CD14-positive monocyte (primary cell): ENCODE measurements around the gene PTPRE. TPM values are rescaled to one million over a fixed set of nuclear protein-coding genes. Genes with fewer than 3 reads are reported as not detected.

Source experiments
- DNase-seq, 3 donors: peaks; one replicate each; pipeline ENCODE4 v3.0.0-alpha.2; 2011 to 2022
- H2AFZ ChIP-seq: 2 replicates; pipeline ENCODE4 v1.6.0; 2012; ENCODE audit warnings: mild to moderate bottlenecking, low read depth, low read length, inconsistent platforms; ENCODE audit not compliant: insufficient read depth, poor library complexity, severe bottlenecking
- H3K27ac ChIP-seq, 2 donors: 1 replicate in 1 of 2; 2 replicates in 1 of 2; pipeline ENCODE4 v1.5.1; 2012 to 2013; ENCODE audit warnings: low read length in 2 of 2, control low read depth in 1 of 2, inconsistent platforms in 1 of 2, low read depth in 1 of 2, mild to moderate bottlenecking in 1 of 2
- H3K27me3 ChIP-seq, 2 donors: one replicate each; pipeline versions ENCODE4 v1.6.0 to v1.6.1; 2011 to 2013; ENCODE audit warnings: low read length in 2 of 2; ENCODE audit not compliant: control insufficient read depth in 2 of 2, insufficient read depth in 2 of 2
- H3K36me3 ChIP-seq, 2 donors: replicated peaks in 1 of 2; 1 replicate in 1 of 2; 2 replicates in 1 of 2; pipeline versions ENCODE4 v1.5.1 to v1.6.1; 2012 to 2013; ENCODE audit warnings: low read length in 2 of 2, control low read depth in 1 of 2, inconsistent platforms in 1 of 2, mild to moderate bottlenecking in 1 of 2; ENCODE audit not compliant: insufficient read depth in 2 of 2, control insufficient read depth in 1 of 2
- H3K4me1 ChIP-seq, 2 donors: 1 replicate in 1 of 2; 2 replicates in 1 of 2; pipeline versions ENCODE4 v1.5.1 to v1.6.1; 2012 to 2013; ENCODE audit warnings: low read length in 2 of 2, control low read depth in 1 of 2, inconsistent platforms in 1 of 2, mild to moderate bottlenecking in 1 of 2, moderate library complexity in 1 of 2; ENCODE audit not compliant: insufficient read depth in 2 of 2, control insufficient read depth in 1 of 2
- H3K4me2 ChIP-seq: replicated peaks from 2 replicates; pipeline ENCODE3; 2012; ENCODE audit warnings: low read length, moderate library complexity, mild to moderate bottlenecking; ENCODE audit not compliant: poor library complexity, severe bottlenecking; ENCODE audit errors: extremely low read depth
- H3K4me3 ChIP-seq, 3 experiments: fragments of 200-600 bp in 1 of 3; sonication (generic) in 1 of 3; replicated peaks in 1 of 3; 1 replicate in 2 of 3; 2 replicates in 1 of 3; pipeline ENCODE4 v1.5.1; 2011 to 2013; ENCODE audit warnings: low read length in 3 of 3, mild to moderate bottlenecking in 3 of 3, control low read depth in 2 of 3, low read depth in 2 of 3, inconsistent platforms in 1 of 3, moderate library complexity in 1 of 3
- H3K79me2 ChIP-seq: 2 replicates; pipeline ENCODE4 v1.6.0; 2012; ENCODE audit warnings: mild to moderate bottlenecking, control low read depth, inconsistent platforms, low read length, moderate library complexity; ENCODE audit not compliant: insufficient read depth
- H3K9ac ChIP-seq: 2 replicates; pipeline ENCODE4 v1.6.0; 2017; ENCODE audit warnings: low read length, mild to moderate bottlenecking; ENCODE audit not compliant: insufficient read depth, poor library complexity, severe bottlenecking
- H3K9me3 ChIP-seq, 2 donors: replicated peaks in 1 of 2; 1 replicate in 1 of 2; 2 replicates in 1 of 2; pipeline versions ENCODE4 v1.5.1 to v1.6.1; 2012 to 2013; ENCODE audit warnings: low read length in 2 of 2, control low read depth in 1 of 2; ENCODE audit not compliant: control insufficient read depth in 1 of 2, insufficient read depth in 1 of 2
- H4K20me1 ChIP-seq: 2 replicates; pipeline ENCODE4 v1.6.0; 2012; ENCODE audit warnings: mild to moderate bottlenecking, low read length, control low read depth, moderate library complexity; ENCODE audit not compliant: insufficient read depth
- H3K27ac Mint-ChIP-seq, 7 donors: one replicate each; pipeline ENCODE4 v1.8.0; 2020; ENCODE audit warnings: mild to moderate bottlenecking in 7 of 7, mixed read lengths in 7 of 7, moderate library complexity in 6 of 7, inconsistent platforms in 2 of 7
- H3K27me3 Mint-ChIP-seq, 3 donors: one replicate each; pipeline ENCODE4 v1.8.0; 2021 to 2022; ENCODE audit warnings: low read depth in 3 of 3, mild to moderate bottlenecking in 3 of 3, mixed read lengths in 3 of 3, moderate library complexity in 3 of 3, inconsistent platforms in 1 of 3
- H3K36me3 Mint-ChIP-seq, 2 donors: one replicate each; pipeline ENCODE4 v1.8.0; 2020; ENCODE audit warnings: mixed read lengths in 2 of 2, inconsistent platforms in 1 of 2, mild to moderate bottlenecking in 1 of 2
- H3K4me1 Mint-ChIP-seq: one replicate; pipeline ENCODE4 v1.8.0; 2020; ENCODE audit warnings: mild to moderate bottlenecking, mixed read lengths
- H3K4me3 Mint-ChIP-seq, 2 donors: one replicate each; pipeline ENCODE4 v1.8.0; 2020; ENCODE audit warnings: mild to moderate bottlenecking in 2 of 2, mixed read lengths in 2 of 2, moderate library complexity in 1 of 2
- H3K9me3 Mint-ChIP-seq, 7 donors: one replicate each; pipeline ENCODE4 v1.8.0; 2020 to 2022; ENCODE audit warnings: mixed read lengths in 7 of 7, mild to moderate bottlenecking in 6 of 7, moderate library complexity in 6 of 7, inconsistent platforms in 2 of 7
- WGBS: methylation state at CpG from one replicate; pipeline ENCODE4 v1.1.5; 2013; ENCODE audit warnings: missing lambda C conversion rate; ENCODE audit not compliant: insufficient coverage; 5-methylcytosine and 5-hydroxymethylcytosine counted together
- intact Hi-C, 2 donors: fragments of 100-400 bp; cut with micrococcal nuclease; formaldehyde crosslinking; loops; one replicate each; pipeline versions ENCODE4 v1.15.0 to v1.15.1; 2023
- polyA plus RNA-seq, 3 donors: library from polyadenylated mRNA; depleted of rRNA in 1 of 3; unstranded in 2 of 3; stranded (reverse) in 1 of 3; fragments of 300-500 nt in 2 of 3; fragments of >200 nt in 1 of 3; fragmentation: Illumina TruSeq in 2 of 3; gene quantifications; 1 replicate in 2 of 3; 2 replicates in 1 of 3; pipeline ENCODE4 v1.2.3, GENCODE V29; 2012 to 2021
- TF ChIP-seq, protein P1 (sequence below): fragments of 200-600 bp; IDR thresholded peaks from one replicate; pipeline ENCODE4 v1.8.0; 2022; ENCODE audit warnings: antibody characterized with exemption, mild to moderate bottlenecking

PTPRE gene
- polyA plus RNA-seq, 3 donors: 95.2 to 271 (median 125) TPM

GRCh38 chr10:128080231-128080630, 173.3 kb downstream of the PTPRE start:
- H3K9me3 ChIP-seq: no peaks in the 10 kb centered on the region
- Mint-ChIP-seq H3K9me3 (no peaks in the 10 kb centered on the region), H3K36me3 (peaks cover 92 to 98% of the 10 kb centered on the region in 2 donors), H3K27me3 (peaks cover 0 to 2% (median 0%) of the 10 kb centered on the region in 3 donors), H3K4me1 (no peaks in the 10 kb centered on the region), H3K27ac (peak overlapping the region in 6 of 7 donors; percentile 26 to 73 (median 49)), H3K4me3 (no peak overlapping the region)
- no peak overlapping the region for H3K9ac ChIP-seq
- intact Hi-C loops: no loop called here
- TF ChIP-seq, protein P1, sequence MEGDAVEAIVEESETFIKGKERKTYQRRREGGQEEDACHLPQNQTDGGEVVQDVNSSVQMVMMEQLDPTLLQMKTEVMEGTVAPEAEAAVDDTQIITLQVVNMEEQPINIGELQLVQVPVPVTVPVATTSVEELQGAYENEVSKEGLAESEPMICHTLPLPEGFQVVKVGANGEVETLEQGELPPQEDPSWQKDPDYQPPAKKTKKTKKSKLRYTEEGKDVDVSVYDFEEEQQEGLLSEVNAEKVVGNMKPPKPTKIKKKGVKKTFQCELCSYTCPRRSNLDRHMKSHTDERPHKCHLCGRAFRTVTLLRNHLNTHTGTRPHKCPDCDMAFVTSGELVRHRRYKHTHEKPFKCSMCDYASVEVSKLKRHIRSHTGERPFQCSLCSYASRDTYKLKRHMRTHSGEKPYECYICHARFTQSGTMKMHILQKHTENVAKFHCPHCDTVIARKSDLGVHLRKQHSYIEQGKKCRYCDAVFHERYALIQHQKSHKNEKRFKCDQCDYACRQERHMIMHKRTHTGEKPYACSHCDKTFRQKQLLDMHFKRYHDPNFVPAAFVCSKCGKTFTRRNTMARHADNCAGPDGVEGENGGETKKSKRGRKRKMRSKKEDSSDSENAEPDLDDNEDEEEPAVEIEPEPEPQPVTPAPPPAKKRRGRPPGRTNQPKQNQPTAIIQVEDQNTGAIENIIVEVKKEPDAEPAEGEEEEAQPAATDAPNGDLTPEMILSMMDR: no peak
- no peak overlapping the region for H3K4me3 ChIP-seq
- H3K4me2 ChIP-seq: no peak overlapping the region
- WGBS: 95% methylated on average over 13 of the region's 13 CpGs
- peaks cover 96 to 100% of the 10 kb centered on the region in 2 donors for H3K36me3 ChIP-seq
- no peak for DNase-seq
- no peaks in the 10 kb centered on the region for H3K27me3 ChIP-seq
- no peaks in the 10 kb centered on the region for H3K79me2 ChIP-seq
- no peak overlapping the region for H2AFZ ChIP-seq
- H4K20me1 ChIP-seq: peaks cover 100% of the 10 kb centered on the region
- no peak overlapping the region for H3K27ac ChIP-seq
- H3K4me1 ChIP-seq: no peaks in the 10 kb centered on the region

DNA sequence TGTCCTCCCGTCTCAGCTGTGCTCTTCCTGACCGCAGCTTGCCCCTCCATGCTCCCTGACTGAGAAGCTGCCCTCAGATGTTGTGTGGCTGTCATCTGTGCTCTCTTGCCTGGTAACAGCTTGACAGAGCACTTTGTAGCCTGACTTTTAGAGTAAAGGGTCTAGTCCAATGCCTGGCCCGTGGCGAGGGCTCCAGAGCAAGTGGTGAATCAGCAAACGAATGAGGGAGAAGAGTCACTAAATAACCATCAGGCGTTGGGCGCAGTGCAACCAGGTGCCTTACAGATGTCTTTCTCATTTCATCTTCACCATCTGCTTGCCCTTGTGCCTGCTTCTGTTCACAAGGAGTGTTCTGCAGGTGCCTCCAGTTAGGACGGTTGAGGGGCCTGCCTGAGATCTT, 173.7 kb downstream of the PTPRE start:
- Mint-ChIP-seq H3K27ac (peak overlapping the region; percentile 4 to 70 (median 48)), H3K9me3 (no peaks in the 10 kb centered on the region), H3K36me3 (peaks cover 89 to 96% of the 10 kb centered on the region in 2 donors), H3K4me3 (no peak overlapping the region), H3K27me3 (peaks cover 0 to 2% (median 0%) of the 10 kb centered on the region in 3 donors), H3K4me1 (no peaks in the 10 kb centered on the region)
- Histone ChIP-seq H3K36me3 (peaks cover 92 to 97% of the 10 kb centered on the region in 2 donors), H3K9me3 (no peaks in the 10 kb centered on the region), H3K4me1 (no peaks in the 10 kb centered on the region), H3K27me3 (no peaks in the 10 kb centered on the region), H3K9ac (no peak overlapping the region), H3K79me2 (no peaks in the 10 kb centered on the region), H3K27ac (no peak overlapping the region), H4K20me1 (peaks cover 100% of the 10 kb centered on the region), H2AFZ (no peak overlapping the region), H3K4me3 (no peak overlapping the region), H3K4me2 (no peak overlapping the region)
- intact Hi-C loops: no loop called here
- DNase-seq: no peak
- WGBS: 91% methylated on average over 3 of the region's 8 CpGs
- TF ChIP-seq, protein P1: no peak
